HEK293 (cell line): ENCODE data around the gene RASAL2.

Source experiments
- ATF2 ChIP-seq: fragments of 450-650 bp; formaldehyde crosslinking; IDR thresholded peaks from 2 replicates; pipeline ENCODE4 v1.5.1; 2016; ENCODE audit warnings: missing biosample characterization, missing genetic modification characterization, low read depth
- BCL11A ChIP-seq: fragments of 450-650 bp; formaldehyde crosslinking; IDR thresholded peaks from 2 replicates; pipeline ENCODE4 v1.5.1; 2016; ENCODE audit warnings: low read depth, missing biosample characterization, missing genetic modification characterization
- MEIS1 ChIP-seq: sonication (generic); formaldehyde crosslinking; IDR thresholded peaks from 2 replicates; pipeline ENCODE4 v1.8.1; 2022; ENCODE audit warnings: missing genetic modification reagents, mild to moderate bottlenecking, borderline replicate concordance
- OSR2 ChIP-seq: fragments of 450-650 bp; formaldehyde crosslinking; IDR thresholded peaks from 2 replicates; pipeline ENCODE4 v1.5.1; 2016; ENCODE audit warnings: missing biosample characterization, missing genetic modification characterization
- PRDM6 ChIP-seq: fragments of 450-650 bp; formaldehyde crosslinking; IDR thresholded peaks from 2 replicates; pipeline ENCODE4 v1.5.1; 2017; ENCODE audit warnings: missing biosample characterization, missing genetic modification characterization
- SP3 ChIP-seq: fragments of 450-650 bp; formaldehyde crosslinking; IDR thresholded peaks from 2 replicates; pipeline ENCODE4 v1.5.1; 2016; ENCODE audit warnings: missing biosample characterization, missing genetic modification characterization
- TRIM28 ChIP-seq: IDR thresholded peaks from 2 replicates; pipeline ENCODE4 v1.6.1; 2011; ENCODE audit warnings: low read length, control low read depth, borderline replicate concordance
- WT1 ChIP-seq: fragments of 450-650 bp; formaldehyde crosslinking; IDR thresholded peaks from 2 replicates; pipeline ENCODE4 v1.5.1; 2016; ENCODE audit warnings: missing biosample characterization, missing genetic modification characterization
- YY2 ChIP-seq: fragments of 450-650 bp; formaldehyde crosslinking; IDR thresholded peaks from 2 replicates; pipeline ENCODE4 v1.5.1; 2016; ENCODE audit warnings: missing biosample characterization, missing genetic modification characterization
- ZBTB1 ChIP-seq: fragments of 450-650 bp; formaldehyde crosslinking; IDR thresholded peaks from 2 replicates; pipeline ENCODE4 v1.5.1; 2016; ENCODE audit warnings: missing biosample characterization, missing genetic modification characterization
- ZBTB10 ChIP-seq: fragments of 450-650 bp; formaldehyde crosslinking; IDR thresholded peaks from 2 replicates; pipeline ENCODE4 v1.5.1; 2016; ENCODE audit warnings: missing biosample characterization, missing genetic modification characterization
- ZBTB17 ChIP-seq: fragments of 450-650 bp; formaldehyde crosslinking; IDR thresholded peaks from 2 replicates; pipeline ENCODE4 v1.5.1; 2016; ENCODE audit warnings: missing biosample characterization, missing genetic modification characterization
- ZBTB49 ChIP-seq: fragments of 450-650 bp; formaldehyde crosslinking; IDR thresholded peaks from 2 replicates; pipeline ENCODE4 v1.5.1; 2016; ENCODE audit warnings: missing biosample characterization, missing genetic modification characterization, low read depth
- ZNF133 ChIP-seq: fragments of 450-650 bp; formaldehyde crosslinking; IDR thresholded peaks from 2 replicates; pipeline ENCODE4 v1.5.1; 2016; ENCODE audit warnings: missing biosample characterization, missing genetic modification characterization
- ZNF16 ChIP-seq: fragments of 450-650 bp; formaldehyde crosslinking; IDR thresholded peaks from 2 replicates; pipeline ENCODE4 v1.5.1; 2016; ENCODE audit warnings: low read depth, missing biosample characterization, missing genetic modification characterization
- ZNF19 ChIP-seq: fragments of 450-650 bp; formaldehyde crosslinking; IDR thresholded peaks from 2 replicates; pipeline ENCODE4; 2016; ENCODE audit warnings: missing biosample characterization, missing genetic modification characterization, low read depth
- ZNF223 ChIP-seq: fragments of 450-650 bp; formaldehyde crosslinking; IDR thresholded peaks from 2 replicates; pipeline ENCODE4 v1.5.1; 2016; ENCODE audit warnings: missing biosample characterization, missing genetic modification characterization
- ZNF311 ChIP-seq: fragments of 450-650 bp; formaldehyde crosslinking; IDR thresholded peaks from 2 replicates; pipeline ENCODE4 v1.5.1; 2017; ENCODE audit warnings: missing biosample characterization, missing genetic modification characterization, borderline replicate concordance
- ZNF354C ChIP-seq: fragments of 450-650 bp; formaldehyde crosslinking; IDR thresholded peaks from 2 replicates; pipeline ENCODE4 v1.5.1; 2016; ENCODE audit warnings: missing biosample characterization, missing genetic modification characterization, low read depth, borderline replicate concordance
- ZNF37A ChIP-seq: fragments of 450-650 bp; IDR thresholded peaks from 2 replicates; pipeline ENCODE4 v1.5.1; 2018; ENCODE audit warnings: missing biosample characterization, missing genetic modification characterization
- ZNF398 ChIP-seq: fragments of 450-650 bp; formaldehyde crosslinking; IDR thresholded peaks from 2 replicates; pipeline ENCODE4 v1.5.1; 2017; ENCODE audit warnings: missing biosample characterization, missing genetic modification characterization
- ZNF48 ChIP-seq: fragments of 450-650 bp; formaldehyde crosslinking; IDR thresholded peaks from 2 replicates; pipeline ENCODE4 v1.5.1; 2016; ENCODE audit warnings: missing biosample characterization, missing genetic modification characterization
- ZNF530 ChIP-seq: fragments of 450-650 bp; formaldehyde crosslinking; IDR thresholded peaks from 2 replicates; pipeline ENCODE4 v1.5.1; 2016; ENCODE audit warnings: low read depth, missing biosample characterization, missing genetic modification characterization
- ZNF555 ChIP-seq: fragments of 450-650 bp; formaldehyde crosslinking; conservative IDR thresholded peaks from 2 replicates; pipeline ENCODE4 v1.5.1; 2017; ENCODE audit warnings: missing biosample characterization, mild to moderate bottlenecking, missing genetic modification characterization, inconsistent platforms
- ZNF558 ChIP-seq: fragments of 450-650 bp; formaldehyde crosslinking; IDR thresholded peaks from 2 replicates; pipeline ENCODE4 v1.5.1; 2016; ENCODE audit warnings: missing biosample characterization, missing genetic modification characterization
- ZNF585B ChIP-seq: fragments of 450-650 bp; formaldehyde crosslinking; IDR thresholded peaks from 2 replicates; pipeline ENCODE4 v1.5.1; 2016; ENCODE audit warnings: missing biosample characterization, missing genetic modification characterization
- ZNF596 ChIP-seq: fragments of 450-650 bp; IDR thresholded peaks from 2 replicates; pipeline ENCODE4 v1.5.0; 2018; ENCODE audit warnings: missing biosample characterization, mild to moderate bottlenecking, missing genetic modification characterization, moderate library complexity
- ZNF629 ChIP-seq: fragments of 450-650 bp; formaldehyde crosslinking; IDR thresholded peaks from 2 replicates; pipeline ENCODE4 v1.5.1; 2017; ENCODE audit warnings: missing biosample characterization, missing genetic modification characterization
- ZNF76 ChIP-seq: fragments of 450-650 bp; formaldehyde crosslinking; IDR thresholded peaks from 2 replicates; pipeline ENCODE4; 2016; ENCODE audit warnings: low read depth, missing biosample characterization, missing genetic modification characterization, borderline replicate concordance
- ZNF792 ChIP-seq: fragments of 450-650 bp; formaldehyde crosslinking; IDR thresholded peaks from 2 replicates; pipeline ENCODE4 v1.5.1; 2016; ENCODE audit warnings: missing biosample characterization, missing genetic modification characterization
- ZNF830 ChIP-seq: fragments of 450-650 bp; IDR thresholded peaks from 2 replicates; pipeline ENCODE4 v1.5.0; 2018; ENCODE audit warnings: missing biosample characterization, missing genetic modification characterization, low read depth, mild to moderate bottlenecking, moderate library complexity

Gene RASAL2

GRCh38 chr1:178530037-178530402 is 436.1 kb downstream of the RASAL2 start (continued):
- TF ChIP-seq ZNF398 (tag by site-specific recombination): peak; percentile 56; the same call in 1 of the 2 replicates
- TF ChIP-seq SP3 (tag by site-specific recombination): peak; percentile 49; the same call in 1 of the 2 replicates
- 0 out of 2 replicates have a peak, but pooled peaks have one; percentile 44 for TF ChIP-seq ZBTB10
- TF ChIP-seq TRIM28: no peak
- no peak for TF ChIP-seq ATF2 (tag by site-specific recombination)
- no peak for TF ChIP-seq PRDM6 (tag by site-specific recombination)
- no peak for TF ChIP-seq ZNF792
- no peak for TF ChIP-seq ZNF16
- TF ChIP-seq ZNF133 (tag by site-specific recombination): no peak
- no peak for TF ChIP-seq ZNF530 (tag by site-specific recombination)
- no peak for TF ChIP-seq YY2
- no peak for TF ChIP-seq ZBTB1 (tag by site-specific recombination)
- TF ChIP-seq ZNF354C: no peak
- peak; percentile 66 for TF ChIP-seq WT1 (tag by site-specific recombination)
- no peak for TF ChIP-seq MEIS1 (CRISPR knock-in tag)
- TF ChIP-seq ZBTB49 (tag by site-specific recombination): no peak
- no peak for TF ChIP-seq ZNF585B (tag by site-specific recombination)
- TF ChIP-seq ZNF558 (tag by site-specific recombination): no peak
- no peak for TF ChIP-seq ZNF555
- no peak for TF ChIP-seq BCL11A (tag by site-specific recombination)
- no peak for TF ChIP-seq ZNF223
- peak; percentile 90 for TF ChIP-seq ZNF629 (tag by site-specific recombination)
- no peak for TF ChIP-seq ZNF311 (tag by site-specific recombination)
- TF ChIP-seq ZNF37A (tag by site-specific recombination): no peak
- TF ChIP-seq ZNF596 (tag by site-specific recombination): no peak
- no peak for TF ChIP-seq ZNF19 (tag by site-specific recombination)
- peak; percentile 45; the same call in 1 of the 2 replicates for TF ChIP-seq ZNF76
- no peak for TF ChIP-seq OSR2
- no peak for TF ChIP-seq ZNF830 (tag by site-specific recombination)
- peak; percentile 45; the same call in 1 of the 2 replicates for TF ChIP-seq ZBTB17 (tag by site-specific recombination)
- no peak for TF ChIP-seq ZNF48
